Measurements from ENCODE around the gene HECA.

Gene HECA

DNA sequence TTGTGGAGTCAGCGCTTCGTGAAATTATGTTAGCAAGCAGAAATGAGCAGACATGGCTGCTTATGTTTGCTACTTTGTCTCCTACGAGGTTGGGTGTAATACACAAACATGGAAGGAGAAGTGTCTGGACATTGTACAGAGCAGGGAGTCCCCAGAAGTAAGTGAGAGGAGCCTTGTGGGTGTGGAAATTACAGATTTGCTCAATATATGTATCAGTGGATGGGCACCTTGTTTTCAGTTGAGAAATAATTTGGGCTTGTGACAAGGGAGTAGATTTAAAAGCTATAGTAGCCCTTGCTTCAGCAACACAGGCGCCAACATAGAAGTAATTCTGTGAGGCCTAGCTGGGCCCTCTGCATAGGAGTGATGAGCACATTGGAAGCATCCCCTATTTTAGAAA, 49.2 kb downstream of the HECA start:
- no peak overlapping the region for H3K4me3 ChIP-seq (ENCODE audit: low read depth, low read length)
- TF ChIP-seq, protein P1, sequence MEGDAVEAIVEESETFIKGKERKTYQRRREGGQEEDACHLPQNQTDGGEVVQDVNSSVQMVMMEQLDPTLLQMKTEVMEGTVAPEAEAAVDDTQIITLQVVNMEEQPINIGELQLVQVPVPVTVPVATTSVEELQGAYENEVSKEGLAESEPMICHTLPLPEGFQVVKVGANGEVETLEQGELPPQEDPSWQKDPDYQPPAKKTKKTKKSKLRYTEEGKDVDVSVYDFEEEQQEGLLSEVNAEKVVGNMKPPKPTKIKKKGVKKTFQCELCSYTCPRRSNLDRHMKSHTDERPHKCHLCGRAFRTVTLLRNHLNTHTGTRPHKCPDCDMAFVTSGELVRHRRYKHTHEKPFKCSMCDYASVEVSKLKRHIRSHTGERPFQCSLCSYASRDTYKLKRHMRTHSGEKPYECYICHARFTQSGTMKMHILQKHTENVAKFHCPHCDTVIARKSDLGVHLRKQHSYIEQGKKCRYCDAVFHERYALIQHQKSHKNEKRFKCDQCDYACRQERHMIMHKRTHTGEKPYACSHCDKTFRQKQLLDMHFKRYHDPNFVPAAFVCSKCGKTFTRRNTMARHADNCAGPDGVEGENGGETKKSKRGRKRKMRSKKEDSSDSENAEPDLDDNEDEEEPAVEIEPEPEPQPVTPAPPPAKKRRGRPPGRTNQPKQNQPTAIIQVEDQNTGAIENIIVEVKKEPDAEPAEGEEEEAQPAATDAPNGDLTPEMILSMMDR (IDR thresholded peaks at IDR 0.05; ENCODE audit: borderline replicate concordance, insufficient read depth, low read depth, low read length) = no peak

DNA sequence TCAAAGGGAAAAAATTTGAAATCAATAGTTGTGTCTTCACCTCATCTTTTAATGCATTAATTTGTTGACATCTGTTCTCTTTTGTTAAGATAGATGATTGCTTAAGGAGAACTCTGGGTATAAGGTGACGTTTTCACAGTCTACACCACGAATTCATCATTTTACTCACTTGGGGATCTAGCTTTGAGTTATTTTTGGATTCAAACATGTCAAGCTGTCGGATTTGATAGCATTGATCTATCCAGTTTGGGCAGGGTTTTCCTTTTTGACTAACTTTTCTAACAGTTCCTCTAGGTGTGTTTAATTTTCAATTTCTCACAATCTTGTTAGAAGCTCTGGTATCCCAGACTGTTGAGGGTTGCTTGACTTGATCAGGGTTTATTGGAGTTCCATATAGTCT, 49.6 kb downstream of the HECA start:
- no peak overlapping the region for H3K4me3 ChIP-seq (ENCODE audit: low read depth, low read length)
- TF ChIP-seq, protein P1 (IDR thresholded peaks at IDR 0.05; ENCODE audit: borderline replicate concordance, insufficient read depth, low read depth, low read length) = no peak

DNA sequence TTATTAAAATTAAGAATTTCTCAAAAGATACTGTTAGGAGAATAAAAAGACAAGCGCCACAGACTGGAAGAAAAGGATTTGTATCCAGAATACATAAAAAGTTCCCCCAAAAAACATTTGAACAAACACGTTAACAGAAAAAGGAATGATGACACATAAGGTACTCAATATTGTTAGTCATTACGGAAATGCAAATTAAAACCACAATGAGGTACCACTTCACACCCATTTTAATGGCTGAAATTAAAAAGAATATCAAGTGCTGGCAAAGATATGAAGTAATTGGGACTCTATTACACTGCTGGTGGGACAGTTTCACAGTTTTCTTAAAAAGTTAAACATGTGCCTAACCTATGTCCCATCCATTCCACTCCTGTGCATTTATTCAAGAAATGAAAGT, 51.4 kb downstream of the HECA start:
- H3K4me3 ChIP-seq (ENCODE audit: low read depth, low read length) = no peak overlapping the region
- TF ChIP-seq, protein P1 (IDR thresholded peaks at IDR 0.05; ENCODE audit: borderline replicate concordance, insufficient read depth, low read depth, low read length) = no peak

DNA sequence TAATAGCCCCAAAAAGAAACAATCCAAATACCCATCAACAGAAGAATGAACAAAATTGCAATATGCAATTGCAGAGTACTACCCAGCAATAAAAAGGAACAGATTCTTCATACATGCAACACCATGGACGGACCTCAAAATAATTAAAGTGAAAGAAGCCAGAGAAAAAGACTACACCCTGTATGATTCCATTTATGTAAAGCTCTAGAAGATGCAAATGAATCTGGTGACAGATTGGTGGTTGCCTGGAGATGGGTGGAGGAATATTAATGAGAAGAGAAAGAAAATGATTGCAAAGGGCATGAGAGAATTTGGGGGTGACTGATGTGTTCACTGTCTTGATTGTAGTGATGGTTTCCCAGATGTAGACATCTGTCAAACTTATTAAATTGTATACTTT, 51.8 kb downstream of the HECA start:
- TF ChIP-seq, protein P1 (IDR thresholded peaks at IDR 0.05; ENCODE audit: borderline replicate concordance, insufficient read depth, low read depth, low read length) = no peak

DNA sequence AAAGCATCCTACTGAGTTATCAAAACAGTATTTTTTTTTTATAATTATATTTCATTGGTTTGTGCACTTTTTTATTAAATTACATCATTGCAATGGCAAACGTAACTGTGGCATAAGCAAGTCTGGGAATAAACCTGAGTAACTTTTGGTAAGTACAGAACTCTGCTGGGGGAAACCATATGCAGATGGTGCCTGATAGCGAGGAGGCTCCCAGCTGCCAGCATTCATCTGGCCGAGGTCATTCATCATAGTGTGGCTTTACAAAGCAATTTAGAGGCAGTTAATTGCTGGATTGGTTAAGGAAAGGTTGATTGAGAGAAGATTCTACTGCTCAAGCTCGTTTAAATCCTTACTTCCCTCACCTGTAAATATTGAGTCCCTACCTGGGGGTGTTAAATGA, 52.6 kb downstream of the HECA start:
- TF ChIP-seq, protein P1 (IDR thresholded peaks at IDR 0.05; ENCODE audit: borderline replicate concordance, insufficient read depth, low read depth, low read length) = no peak
- H3K4me3 ChIP-seq (ENCODE audit: low read depth, low read length) = no peak overlapping the region

More for the DNA sequence above, 51.8 kb downstream of the HECA start:
- no peak overlapping the region for H3K4me3 ChIP-seq (ENCODE audit: low read depth, low read length)

DNA sequence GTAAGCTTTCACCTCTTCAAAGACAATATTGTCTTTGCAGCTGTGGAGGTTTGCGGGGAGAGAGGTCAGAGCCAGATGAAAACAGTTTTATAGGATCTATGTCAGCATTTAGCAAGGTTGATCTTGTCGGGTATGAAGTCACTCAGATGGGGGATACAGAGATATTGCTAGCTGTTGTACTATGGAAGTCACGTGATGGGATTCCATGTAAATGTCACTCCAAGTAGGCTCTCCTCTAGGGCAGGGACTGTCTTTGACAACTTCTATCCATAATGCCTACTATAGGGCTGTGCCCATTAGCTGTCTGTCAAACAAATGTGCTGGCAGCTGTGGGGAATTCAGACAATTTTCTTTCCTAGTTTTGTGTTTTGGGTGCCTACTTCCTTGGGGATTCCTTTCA, 54.8 kb downstream of the HECA start:
- TF ChIP-seq, protein P1 (IDR thresholded peaks at IDR 0.05; ENCODE audit: borderline replicate concordance, insufficient read depth, low read depth, low read length) = no peak
- no peak overlapping the region for H3K4me3 ChIP-seq (ENCODE audit: low read depth, low read length)

- H3K4me3 ChIP-seq (ENCODE audit: low read depth, low read length) = no peak overlapping the region
- TF ChIP-seq, protein P1 (IDR thresholded peaks at IDR 0.05; ENCODE audit: borderline replicate concordance, insufficient read depth, low read depth, low read length) = no peak
Observed at GRCh38 chr6:139194740-139195139, 59.9 kb downstream of the HECA start.
